ENCODE results near the gene ORAI1. TPM values are rescaled to one million over a fixed set of nuclear protein-coding genes. Genes with fewer than 3 reads are reported as not detected.

ORAI1 gene
- polyA plus RNA-seq, 1 donor: 54.7 TPM

Other genes with a start within 250 kb of the ORAI1 start
- gene RNF34, start 226.4 kb upstream of the ORAI1 start, polyA plus RNA-seq (ENCODE audit: insufficient read length): 30.1 TPM
- 22.1 TPM for gene KDM2B, start 45.5 kb upstream of the ORAI1 start, polyA plus RNA-seq (ENCODE audit: insufficient read length)
- gene MORN3, start 43.1 kb downstream of the ORAI1 start, polyA plus RNA-seq (ENCODE audit: insufficient read length): 0.34 TPM
- 19.5 TPM for gene TMEM120B, start 86.2 kb downstream of the ORAI1 start, polyA plus RNA-seq (ENCODE audit: insufficient read length)
- 2.6 TPM for gene RHOF, start 167.2 kb downstream of the ORAI1 start, polyA plus RNA-seq (ENCODE audit: insufficient read length)
- 8.6 TPM for gene SETD1B, start 177.5 kb downstream of the ORAI1 start, polyA plus RNA-seq (ENCODE audit: insufficient read length)
- gene HPD, start 232.3 kb downstream of the ORAI1 start, polyA plus RNA-seq (ENCODE audit: insufficient read length): 0.08 TPM

All from forelimb muscle (tissue), 1 donor.